Measurements from ENCODE around the gene ADPRS.

The ADPRS gene

GRCh38 chr1:36093929-36094328 lies 5.2 kb downstream of the ADPRS start:
- no peak for DNase-seq (ENCODE audit: low spot score)
- TF ChIP-seq CTCF (IDR thresholded peaks at IDR 0.05; ENCODE audit: extremely low read depth, missing control alignments) = no peak

- no peak for DNase-seq (ENCODE audit: low spot score)
- TF ChIP-seq CTCF (IDR thresholded peaks at IDR 0.05; ENCODE audit: extremely low read depth, missing control alignments) = no peak
Measured at GRCh38 chr1:36094621-36095061, 5.9 kb downstream of the ADPRS start.

DNA sequence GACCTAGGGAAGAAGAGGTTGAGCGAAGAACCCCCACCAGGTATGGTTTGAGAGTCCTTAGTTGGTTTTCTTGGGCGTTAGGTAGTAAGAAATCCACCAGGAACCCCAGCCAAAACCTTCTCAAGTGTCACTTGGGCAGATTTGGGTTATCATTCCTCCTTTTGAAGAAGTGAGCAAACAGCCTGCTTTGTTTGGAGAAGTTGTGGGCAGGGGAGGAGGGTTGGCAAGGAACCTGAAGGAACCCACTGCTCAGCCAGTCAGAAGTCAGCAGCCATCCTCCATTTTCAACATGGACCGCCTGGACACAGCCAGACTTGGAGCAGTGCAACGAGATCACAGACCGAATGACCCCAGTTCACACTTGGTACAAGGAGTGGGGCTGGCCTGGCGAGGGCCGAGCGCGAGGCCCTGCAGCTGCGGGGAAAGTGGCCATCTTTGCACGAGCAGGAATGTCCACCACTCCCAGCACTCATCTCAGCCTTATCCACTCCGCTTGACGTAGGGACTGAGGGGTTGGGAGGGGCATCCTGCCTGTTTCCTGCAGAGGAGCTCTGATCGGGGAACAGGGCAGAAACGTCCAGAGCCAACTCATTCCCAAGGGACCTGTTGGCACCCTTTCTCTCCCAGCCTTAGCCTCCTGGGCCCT lies 7.2 kb downstream of the ADPRS start:
- no peak for TF ChIP-seq CTCF (IDR thresholded peaks at IDR 0.05; ENCODE audit: extremely low read depth, missing control alignments)

GRCh38 chr1:36096500-36097432 lies 8.1 kb downstream of the ADPRS start:
- no peak for DNase-seq (ENCODE audit: low spot score)

More for the DNA sequence above, 7.2 kb downstream of the ADPRS start:
- no peak for DNase-seq (ENCODE audit: low spot score)

DNA sequence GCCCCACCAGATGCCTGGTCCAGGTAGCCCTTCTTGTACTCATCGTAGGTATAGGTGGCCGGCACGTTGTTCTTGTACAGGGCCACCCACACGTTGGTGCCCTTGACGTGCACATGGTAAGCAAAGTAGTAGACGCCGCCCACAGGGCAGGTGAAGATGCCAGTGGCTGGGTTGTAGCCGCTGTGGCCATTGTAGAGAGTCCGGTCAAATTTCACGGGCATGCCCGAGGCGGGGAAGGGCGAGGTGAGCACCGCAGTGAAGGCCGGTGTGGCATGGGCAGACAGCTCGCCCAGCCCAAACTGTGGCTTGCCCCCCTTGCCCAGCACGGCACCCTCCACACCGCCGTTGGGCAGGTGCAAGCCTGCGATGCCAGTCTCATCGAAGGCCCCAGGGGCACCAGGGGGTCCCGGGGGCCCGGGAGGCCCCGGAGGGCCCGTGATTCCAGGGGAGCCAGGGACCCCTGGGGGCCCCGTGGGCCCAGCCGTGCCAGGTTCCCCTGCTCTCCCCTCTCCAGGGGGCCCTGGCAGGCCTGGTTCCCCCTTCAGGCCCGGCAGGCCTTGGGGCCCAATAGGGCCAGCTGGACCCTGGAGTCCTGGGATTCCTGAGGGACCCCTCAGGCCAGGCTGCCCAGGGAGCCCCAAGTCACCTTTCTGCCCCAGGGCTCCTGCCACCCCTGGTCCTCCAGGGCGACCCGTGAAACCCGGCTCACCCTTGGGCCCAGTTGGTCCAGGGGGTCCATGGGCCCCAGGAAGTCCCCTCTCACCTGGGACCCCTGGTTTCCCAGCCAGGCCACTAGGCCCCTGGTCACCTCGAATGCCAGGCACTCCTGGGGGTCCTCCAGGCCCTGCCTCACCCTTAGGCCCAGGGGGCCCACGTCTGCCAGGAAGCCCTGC lies 9.2 kb downstream of the ADPRS start:
- no peak for TF ChIP-seq CTCF (IDR thresholded peaks at IDR 0.05; ENCODE audit: extremely low read depth, missing control alignments)
- DNase-seq (ENCODE audit: low spot score) = no peak

More at GRCh38 chr1:36096500-36097432, 8.1 kb downstream of the ADPRS start:
- TF ChIP-seq CTCF (IDR thresholded peaks at IDR 0.05; ENCODE audit: extremely low read depth, missing control alignments) = no peak

GRCh38 chr1:36098650-36099365 lies 10.1 kb downstream of the ADPRS start:
- no peak for DNase-seq (ENCODE audit: low spot score)
- no peak for TF ChIP-seq CTCF (IDR thresholded peaks at IDR 0.05; ENCODE audit: extremely low read depth, missing control alignments)

All from GM20000 (cell line).